Measurements from ENCODE around the gene DIPK1A.

DNA sequence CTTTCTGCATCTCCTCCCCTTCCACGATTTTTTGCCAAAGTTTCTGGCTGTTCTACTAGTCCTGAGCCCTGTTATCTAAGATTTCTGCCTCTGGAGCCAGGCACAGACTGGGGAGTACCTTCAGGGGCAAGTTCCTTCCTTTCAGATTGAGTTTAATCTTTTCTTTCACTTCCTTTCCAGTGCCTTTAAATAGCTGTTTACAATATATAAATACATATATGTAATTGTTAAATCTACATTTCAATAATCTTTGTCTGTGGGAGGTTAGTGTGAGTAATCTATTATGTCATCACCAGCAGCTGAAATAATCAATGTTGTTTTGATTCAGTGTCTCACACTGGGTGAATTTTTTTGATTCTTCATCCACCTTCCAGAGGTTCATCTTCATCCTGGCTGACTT is 31.8 kb downstream of the DIPK1A start:
- TF ChIP-seq CTCF (IDR thresholded peaks at IDR 0.05; ENCODE audit: borderline replicate concordance, extremely low read depth, low read length, poor library complexity, severe bottlenecking): no peak
- no peak for TF ChIP-seq EZH2 (IDR thresholded peaks at IDR 0.05; ENCODE audit: borderline replicate concordance, low read depth, low read length, severe bottlenecking)

Measured in DND-41 (cell line).